GM21723 (cell line): Measurements from ENCODE around the gene C16orf96.
A peak's percentile ranks its signal among the peaks of the same experiment; 100 is the strongest.

ENCODE experiments used
- ATAC-seq: cut with Tn5 transposase; IDR thresholded peaks from one replicate; pipeline ENCODE4 v1.9.1; 2021; ENCODE audit warnings: mild to moderate bottlenecking, moderate library complexity; ENCODE audit not compliant: unreplicated experiment

Gene C16orf96

DNA sequence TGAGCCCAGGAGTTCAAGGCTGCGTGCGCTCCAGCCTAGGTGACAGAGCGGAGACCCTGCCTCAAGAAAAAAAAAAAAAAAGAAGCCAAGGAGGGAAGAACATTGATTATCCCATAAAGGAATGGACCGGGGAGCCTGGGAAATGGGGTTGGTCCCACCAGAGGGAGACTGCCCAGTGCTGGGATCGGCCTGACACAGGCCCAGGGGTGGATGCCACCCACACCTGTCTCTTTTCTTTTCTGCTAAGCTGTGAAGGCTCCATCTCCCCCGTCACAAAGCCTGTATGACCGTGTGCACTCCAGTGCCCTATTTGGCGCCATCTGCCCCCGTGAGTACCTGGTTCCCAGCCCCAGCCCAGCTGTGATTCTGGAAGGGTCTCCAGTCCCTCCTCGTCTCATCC, 42.9 kb downstream of the C16orf96 start:
- ATAC-seq, result no peak

DNA sequence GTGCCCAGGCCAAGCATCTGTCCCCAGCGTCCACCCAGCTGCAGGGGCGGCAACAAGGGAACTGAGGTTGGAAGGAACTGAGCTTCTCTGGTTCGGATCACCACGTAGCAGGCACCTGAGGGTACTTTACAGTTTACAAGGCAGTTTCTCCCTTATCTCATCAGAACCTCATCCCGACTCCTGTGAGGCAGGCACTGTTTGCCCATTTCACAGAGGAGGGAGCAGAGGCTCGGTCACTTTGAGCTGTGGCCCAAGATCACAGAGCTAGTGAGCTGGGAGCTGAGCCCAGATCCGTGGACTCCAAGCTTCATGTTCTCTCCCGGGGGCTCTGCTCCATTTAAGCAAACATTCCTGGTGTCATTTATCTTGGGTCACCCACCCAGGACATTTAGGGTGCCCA, 43.4 kb downstream of the C16orf96 start:
- ATAC-seq, result no peak

GRCh38 chr16:4601036-4601863, 45.1 kb downstream of the C16orf96 start:
- no peak for ATAC-seq

GRCh38 chr16:4601864-4602186, 45.7 kb downstream of the C16orf96 start:
- no peak for ATAC-seq

- ATAC-seq, result no peak
These were observed 46.2 kb downstream of the C16orf96 start for GRCh38 chr16:4602331-4602730.

GRCh38 chr16:4603624-4604170, 47.6 kb downstream of the C16orf96 start:
- ATAC-seq, result no peak

DNA sequence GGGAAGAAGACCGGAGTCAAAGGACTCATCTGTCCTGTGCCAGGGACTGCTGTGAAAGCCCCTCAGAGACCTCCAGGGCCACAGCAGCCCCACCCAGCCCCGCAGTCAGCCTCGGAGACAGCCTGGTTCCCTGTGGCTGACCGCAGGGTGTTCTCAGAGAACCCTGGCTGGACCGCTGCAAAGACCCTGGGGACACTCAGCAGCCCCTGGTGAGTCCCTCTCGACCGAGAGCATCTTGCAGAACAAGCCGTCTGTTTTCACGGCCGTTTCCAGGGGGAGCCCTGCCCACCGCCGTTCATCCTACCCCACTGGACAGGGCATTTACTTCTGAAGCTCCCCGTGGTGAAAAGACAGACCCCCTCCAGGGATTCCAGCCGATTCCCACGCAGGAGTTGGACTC, 48.3 kb downstream of the C16orf96 start:
- no peak for ATAC-seq

DNA sequence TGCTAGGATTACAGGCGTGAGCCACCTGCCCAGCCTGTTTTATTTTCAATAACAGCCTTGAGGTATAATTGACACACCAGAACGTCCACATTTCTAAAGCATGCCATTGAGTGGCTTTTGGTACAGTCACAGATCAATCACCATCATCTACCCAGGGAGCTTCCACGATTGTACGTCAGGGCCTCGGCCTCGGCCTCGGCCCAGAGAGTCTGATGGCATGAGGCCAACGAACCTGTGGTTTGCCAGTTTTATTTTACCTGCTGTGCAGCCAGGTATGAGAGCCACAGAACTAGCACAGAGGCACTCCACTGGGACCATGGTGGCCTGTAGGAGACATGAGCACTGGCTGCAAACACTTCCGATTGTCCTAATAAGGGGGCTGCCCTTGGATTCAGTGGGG, 50.2 kb downstream of the C16orf96 start:
- ATAC-seq, result no peak

DNA sequence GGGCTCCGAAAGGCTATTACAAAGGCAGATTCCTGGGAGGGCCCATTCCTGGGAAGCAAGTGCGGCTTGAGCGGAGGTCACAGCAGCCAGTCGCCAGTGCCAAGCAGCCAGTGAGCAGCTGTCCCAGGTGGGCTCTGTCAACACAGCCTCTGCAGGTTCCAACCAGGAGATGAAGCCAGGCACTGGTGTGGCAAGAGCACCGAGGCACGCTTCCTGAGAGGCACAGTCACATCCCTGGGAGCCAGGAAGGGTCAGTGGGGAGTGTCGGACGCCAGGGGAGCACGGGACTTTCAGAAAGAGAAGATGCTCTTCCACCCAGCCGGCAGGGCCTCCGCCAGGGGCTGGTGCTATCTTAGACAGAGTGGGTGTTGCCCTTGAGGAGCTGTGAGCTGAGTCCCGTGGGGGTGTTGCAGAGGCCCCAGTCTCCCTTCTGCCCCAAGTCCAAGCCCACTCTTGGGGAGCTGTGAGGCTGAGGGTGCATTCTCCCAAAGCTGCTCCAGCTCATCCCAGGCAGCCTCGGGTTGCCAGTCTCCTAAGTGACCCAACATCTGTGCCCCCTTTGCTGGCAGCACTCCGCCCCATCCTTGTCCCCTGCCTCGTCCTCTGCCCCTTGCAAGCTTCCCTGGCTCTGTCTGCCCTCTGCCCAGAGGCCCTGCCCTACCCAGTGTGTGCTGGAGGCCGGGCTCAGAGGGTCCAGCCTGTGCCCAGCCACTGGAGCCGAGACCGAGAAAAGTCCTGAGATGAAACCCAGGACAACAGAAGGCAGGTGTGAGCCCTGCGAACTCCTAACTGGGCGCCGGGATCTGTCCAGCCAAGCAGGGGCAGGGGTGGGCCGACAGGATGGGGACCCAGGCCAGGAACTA, 51.9 kb downstream of the C16orf96 start:
- no peak for ATAC-seq

DNA sequence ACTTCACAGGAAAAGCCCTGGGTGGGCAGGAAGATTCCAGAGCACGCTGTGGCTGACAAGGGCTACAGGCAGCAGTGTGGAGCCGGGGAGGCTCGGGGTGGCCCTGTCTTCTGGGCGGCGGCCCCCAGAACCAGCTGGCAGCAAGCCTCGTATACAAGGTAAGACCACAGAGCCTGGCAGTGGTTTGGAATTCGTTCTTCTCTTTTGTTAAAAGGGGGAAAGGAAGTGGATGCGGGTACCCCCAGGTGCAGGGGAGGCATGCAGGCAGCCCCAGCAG, 52.5 kb downstream of the C16orf96 start:
- no peak for ATAC-seq

DNA sequence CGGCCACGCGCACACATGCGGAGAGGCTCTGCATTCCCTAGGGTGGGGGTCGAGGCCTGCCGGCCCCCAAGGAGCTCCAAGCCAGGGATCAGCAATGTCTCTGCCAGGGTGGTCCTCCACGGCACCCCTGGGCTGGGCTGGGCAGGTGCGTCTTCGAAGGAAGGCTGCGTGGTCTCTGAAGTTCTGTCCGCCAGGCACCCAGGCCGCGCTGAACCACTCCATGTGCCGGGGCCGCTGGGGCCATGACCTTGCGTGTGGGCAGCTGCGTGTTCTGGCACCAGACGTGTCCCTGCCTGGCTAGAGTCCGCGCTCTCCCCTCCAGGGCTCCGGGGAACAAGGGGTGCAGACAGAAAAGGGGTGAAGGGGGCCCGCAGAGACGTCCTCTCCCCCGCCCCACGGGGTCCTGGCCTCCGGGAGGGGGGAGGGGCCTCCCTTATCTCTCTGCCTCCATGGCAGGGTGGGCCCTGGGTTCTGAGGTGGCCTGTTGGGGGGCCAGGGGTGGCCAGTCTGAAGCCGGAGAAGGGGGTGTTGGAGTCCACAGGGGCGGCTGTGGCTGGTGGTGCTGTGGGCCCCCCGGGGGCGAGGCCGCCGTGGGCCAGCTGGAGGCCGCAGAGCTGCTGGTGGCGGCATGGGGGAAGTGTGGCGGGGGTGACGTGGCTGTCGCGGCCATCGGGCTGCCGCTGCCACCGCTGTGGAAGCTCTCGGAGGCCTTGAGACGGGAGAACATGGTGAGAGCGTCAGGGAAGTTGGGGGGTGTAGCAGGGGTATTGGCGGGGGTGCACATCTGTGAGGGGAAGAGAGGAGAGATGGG, 53.3 kb downstream of the C16orf96 start:
- ATAC-seq, result no peak

GRCh38 chr16:4610011-4611005, 54.2 kb downstream of the C16orf96 start:
- ATAC-seq, result no peak

- no peak for ATAC-seq
These were observed 55.3 kb downstream of the C16orf96 start for GRCh38 chr16:4611337-4612021.

GRCh38 chr16:4612474-4612931, 56.4 kb downstream of the C16orf96 start:
- ATAC-seq, result no peak

- ATAC-seq, result no peak
These were observed 57.0 kb downstream of the C16orf96 start for GRCh38 chr16:4612977-4613635.

DNA sequence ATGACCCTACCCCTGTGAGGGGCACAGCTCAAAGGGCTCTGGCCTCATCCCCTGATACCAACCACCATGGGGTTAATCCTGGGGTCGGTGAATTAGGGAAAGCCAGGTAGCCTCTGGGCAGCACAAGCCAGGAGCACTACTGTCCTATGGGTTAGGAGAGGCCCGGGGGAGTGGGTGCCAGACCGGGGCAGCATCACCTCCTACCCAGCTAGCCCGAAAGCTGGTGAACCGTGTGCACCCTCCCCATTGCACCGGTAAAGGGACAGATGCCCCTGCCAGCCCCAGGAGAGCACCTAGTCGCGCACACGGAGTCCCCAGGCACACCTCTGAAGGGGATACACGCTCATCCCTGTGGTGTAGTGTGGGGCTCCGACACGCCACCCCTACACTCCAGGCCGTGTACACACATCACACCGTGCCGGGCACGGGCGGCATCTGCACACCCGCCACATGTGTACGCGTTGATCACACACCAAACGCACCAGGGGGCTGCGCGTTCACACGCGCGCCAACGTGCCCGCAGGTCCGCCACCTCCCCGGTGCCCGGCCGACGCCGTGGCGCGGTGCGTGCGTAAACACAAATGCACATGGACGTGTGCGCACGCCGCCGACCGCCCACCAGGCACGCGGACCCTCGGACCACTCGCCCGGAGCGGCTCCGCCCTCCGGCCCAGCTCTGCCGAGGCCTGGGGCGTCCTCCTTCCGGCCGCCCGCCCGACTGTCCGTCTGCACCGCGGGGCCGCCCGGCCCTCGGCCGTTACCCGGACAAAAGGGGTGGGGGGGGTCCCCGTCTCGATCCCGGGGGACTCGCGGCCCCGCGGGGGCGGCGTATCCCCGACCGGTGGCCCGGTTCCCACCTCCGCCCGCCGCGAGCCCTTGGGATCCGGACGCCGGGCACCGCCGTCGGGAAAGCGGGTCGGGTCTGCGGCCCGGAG, 57.8 kb downstream of the C16orf96 start:
- no peak for ATAC-seq

GRCh38 chr16:4614571-4615383, 58.6 kb downstream of the C16orf96 start, which contains the start of gene UBALD1:
UBALD1 (minus strand) TSS chr16:4614888; CDS start chr16:4614797, 91 bp downstream.
- ATAC-seq, result peak; percentile 59
